Panc1 (cell line): ENCODE data around the gene BCKDHA.

ENCODE experiments used
- CTCF ChIP-seq: fragments of 450-650 bp; IDR thresholded peaks from 2 replicates; pipeline ENCODE4 v1.5.1; 2017; ENCODE audit warnings: mild to moderate bottlenecking
- REST ChIP-seq, 2 experiments: IDR thresholded peaks; 2 replicates each; pipeline ENCODE4 v1.6.1; 2011 to 2012; ENCODE audit warnings: low read depth in 2 of 2, control low read depth in 1 of 2, low read length in 1 of 2, mild to moderate bottlenecking in 1 of 2, moderate library complexity in 1 of 2; ENCODE audit not compliant: insufficient read depth in 1 of 2
- TCF7L2 ChIP-seq: IDR thresholded peaks from 2 replicates; pipeline ENCODE4 v1.6.1; 2011; ENCODE audit warnings: mild to moderate bottlenecking, low read depth, low read length, inconsistent platforms

- TF ChIP-seq CTCF (no peak), TCF7L2 (no peak), REST (IDR thresholded peaks at IDR 0.05; ENCODE audit: insufficient read depth in 1 of 2, low read depth in 2 of 2, low read length in 1 of 2) (no peak)
Measured at GRCh38 chr19:41366089-41366488, 31.5 kb upstream of the BCKDHA start.
